Smooth muscle cell (in vitro differentiated cells): ENCODE results near the gene PMPCA. TPM values are rescaled to one million over a fixed set of nuclear protein-coding genes. Genes with fewer than 3 reads are reported as not detected.
A peak's percentile ranks its signal among the peaks of the same experiment; 100 is the strongest.

ENCODE experiments used
- DNase-seq: peaks from one replicate; lab custom pipeline; 2025; ENCODE audit not compliant: unreplicated experiment; lab: John Stamatoyannopoulos, UW
- H2AFZ ChIP-seq: fragments of 200-600 bp; sonication (generic); 2 replicates; pipeline ENCODE4 v1.6.0; 2016; ENCODE audit warnings: antibody characterized with exemption, low read depth, mild to moderate bottlenecking
- H3F3A ChIP-seq: fragments of 200-600 bp; sonication (generic); 2 replicates; pipeline ENCODE4 v1.6.0; 2017; ENCODE audit warnings: antibody characterized with exemption, low read depth
- H3K27ac ChIP-seq: fragments of 200-600 bp; sonication (generic); 2 replicates; pipeline ENCODE4 v1.5.1; 2016; ENCODE audit warnings: low read depth, mild to moderate bottlenecking
- H3K27me3 ChIP-seq: fragments of 200-600 bp; sonication (generic); 2 replicates; pipeline ENCODE4 v1.6.1; 2016; ENCODE audit warnings: low read depth, mild to moderate bottlenecking
- H3K36me3 ChIP-seq: fragments of 200-600 bp; sonication (generic); 2 replicates; pipeline ENCODE4 v1.5.1; 2016; ENCODE audit warnings: low read depth
- H3K4me1 ChIP-seq: fragments of 200-600 bp; sonication (generic); 2 replicates; pipeline ENCODE4 v1.5.1; 2016; ENCODE audit warnings: low read depth
- H3K4me2 ChIP-seq: fragments of 200-600 bp; sonication (generic); 2 replicates; pipeline ENCODE4 v1.6.0; 2016; ENCODE audit warnings: mild to moderate bottlenecking
- H3K4me3 ChIP-seq: fragments of 200-600 bp; sonication (generic); 2 replicates; pipeline ENCODE4 v1.5.1; 2016; ENCODE audit warnings: mild to moderate bottlenecking
- H3K79me2 ChIP-seq: fragments of 200-600 bp; sonication (generic); 2 replicates; pipeline ENCODE4 v1.6.0; 2016; ENCODE audit warnings: low read depth, mild to moderate bottlenecking
- H3K9ac ChIP-seq: fragments of 200-600 bp; sonication (generic); 2 replicates; pipeline ENCODE4 v1.6.0; 2016; ENCODE audit warnings: low read depth
- H3K9me3 ChIP-seq: fragments of 200-600 bp; sonication (generic); replicated peaks from 2 replicates; pipeline ENCODE4 v1.5.1; 2016; ENCODE audit warnings: low read depth
- H4K20me1 ChIP-seq: fragments of 200-600 bp; sonication (generic); 2 replicates; pipeline ENCODE4 v1.6.0; 2016; ENCODE audit warnings: low read depth
- WGBS: methylation state at CpG from one replicate; pipeline ENCODE4 v1.1.7; 2016; ENCODE audit warnings: low lambda C conversion rate; 5-methylcytosine and 5-hydroxymethylcytosine counted together
- polyA plus RNA-seq: library from polyadenylated mRNA; unstranded; fragments of >200 nt; fragmentation: Nextera tagmentation; extraction: Ambion mirVana; gene quantifications from 2 replicates; pipeline ENCODE4 v1.2.1, GENCODE V29; 2016
- total RNA-seq: library from RNA; depleted of rRNA; stranded (reverse); fragments of >200 nt; gene quantifications from 2 replicates; pipeline ENCODE4 v1.2.3, GENCODE V29; 2014
- TF ChIP-seq, protein P1 (sequence below): fragments of 200-600 bp; sonication (generic); IDR thresholded peaks from 2 replicates; pipeline ENCODE4 v1.5.1; 2017; ENCODE audit warnings: borderline replicate concordance, mild to moderate bottlenecking, antibody characterized with exemption; ENCODE audit not compliant: insufficient read depth, poor library complexity, severe bottlenecking

PMPCA gene, protein sequence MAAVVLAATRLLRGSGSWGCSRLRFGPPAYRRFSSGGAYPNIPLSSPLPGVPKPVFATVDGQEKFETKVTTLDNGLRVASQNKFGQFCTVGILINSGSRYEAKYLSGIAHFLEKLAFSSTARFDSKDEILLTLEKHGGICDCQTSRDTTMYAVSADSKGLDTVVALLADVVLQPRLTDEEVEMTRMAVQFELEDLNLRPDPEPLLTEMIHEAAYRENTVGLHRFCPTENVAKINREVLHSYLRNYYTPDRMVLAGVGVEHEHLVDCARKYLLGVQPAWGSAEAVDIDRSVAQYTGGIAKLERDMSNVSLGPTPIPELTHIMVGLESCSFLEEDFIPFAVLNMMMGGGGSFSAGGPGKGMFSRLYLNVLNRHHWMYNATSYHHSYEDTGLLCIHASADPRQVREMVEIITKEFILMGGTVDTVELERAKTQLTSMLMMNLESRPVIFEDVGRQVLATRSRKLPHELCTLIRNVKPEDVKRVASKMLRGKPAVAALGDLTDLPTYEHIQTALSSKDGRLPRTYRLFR
- total RNA-seq (39.1 and 39.8 TPM in 2 replicates), polyA plus RNA-seq (73.0 and 75.7 TPM in 2 replicates)

DNA sequence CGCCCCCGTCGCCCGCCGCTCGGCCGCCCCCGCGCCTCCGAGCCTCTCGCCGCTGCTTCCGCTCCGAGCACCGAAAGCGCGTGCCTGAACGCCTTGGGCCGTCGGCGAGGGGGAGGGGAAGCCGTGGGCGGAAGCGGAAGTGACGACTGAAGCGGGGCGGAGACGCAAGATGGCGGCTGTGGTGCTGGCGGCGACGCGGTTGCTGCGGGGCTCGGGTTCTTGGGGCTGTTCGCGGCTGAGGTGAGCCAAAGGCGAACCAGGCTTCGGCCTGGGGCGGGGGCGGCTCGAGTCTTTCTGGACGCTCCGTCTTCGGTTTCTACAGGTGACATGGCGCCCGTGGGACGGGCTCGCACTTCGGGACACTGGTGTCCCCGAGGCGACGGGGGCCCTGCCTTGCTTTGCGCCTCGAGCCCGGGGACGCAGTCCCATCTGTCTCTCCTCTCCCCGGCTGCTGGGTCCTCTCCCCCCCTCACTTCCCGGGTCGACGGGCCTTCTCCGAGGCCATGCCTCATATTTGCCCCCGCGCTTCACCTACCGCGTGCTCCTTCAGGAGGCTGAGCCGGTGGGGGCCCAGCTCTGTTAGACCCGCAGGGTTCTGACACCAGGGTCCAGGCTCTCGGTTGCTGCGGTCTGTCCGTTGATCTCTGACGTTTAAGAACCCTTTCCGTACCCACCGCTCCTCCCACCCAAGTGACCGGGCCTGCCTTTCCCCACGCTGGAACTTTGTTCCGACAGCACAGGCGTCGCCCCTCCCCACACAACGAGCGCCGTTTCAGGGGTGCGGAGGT lies at the start of gene PMPCA, which contains the start of gene ENTR1:
Gene PMPCA, plus strand, starts transcription at position 159 of the 788 bp plus-strand sequence. Its CDS starts 11 bp downstream, at position 170.
Gene ENTR1, minus strand, starts transcription at position 115 of the 788 bp plus-strand sequence. CDS start 217 bp downstream, outside the sequence.
- no peaks in the 10 kb centered on the region for H3F3A ChIP-seq
- peak within 1 kb of the TSS; percentile 96 for H3K4me3 ChIP-seq
- peak within 1 kb of the TSS; percentile 72 for H2AFZ ChIP-seq
- H3K4me1 ChIP-seq = peaks cover 17% of the 10 kb centered on the region
- TF ChIP-seq, protein P1, sequence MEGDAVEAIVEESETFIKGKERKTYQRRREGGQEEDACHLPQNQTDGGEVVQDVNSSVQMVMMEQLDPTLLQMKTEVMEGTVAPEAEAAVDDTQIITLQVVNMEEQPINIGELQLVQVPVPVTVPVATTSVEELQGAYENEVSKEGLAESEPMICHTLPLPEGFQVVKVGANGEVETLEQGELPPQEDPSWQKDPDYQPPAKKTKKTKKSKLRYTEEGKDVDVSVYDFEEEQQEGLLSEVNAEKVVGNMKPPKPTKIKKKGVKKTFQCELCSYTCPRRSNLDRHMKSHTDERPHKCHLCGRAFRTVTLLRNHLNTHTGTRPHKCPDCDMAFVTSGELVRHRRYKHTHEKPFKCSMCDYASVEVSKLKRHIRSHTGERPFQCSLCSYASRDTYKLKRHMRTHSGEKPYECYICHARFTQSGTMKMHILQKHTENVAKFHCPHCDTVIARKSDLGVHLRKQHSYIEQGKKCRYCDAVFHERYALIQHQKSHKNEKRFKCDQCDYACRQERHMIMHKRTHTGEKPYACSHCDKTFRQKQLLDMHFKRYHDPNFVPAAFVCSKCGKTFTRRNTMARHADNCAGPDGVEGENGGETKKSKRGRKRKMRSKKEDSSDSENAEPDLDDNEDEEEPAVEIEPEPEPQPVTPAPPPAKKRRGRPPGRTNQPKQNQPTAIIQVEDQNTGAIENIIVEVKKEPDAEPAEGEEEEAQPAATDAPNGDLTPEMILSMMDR = no peak
- H3K79me2 ChIP-seq = peaks cover 52% of the 10 kb centered on the region
- 2% methylated on average over 32 of the region's 83 CpGs for WGBS
- H4K20me1 ChIP-seq = peaks cover 39% of the 10 kb centered on the region
- peak within 1 kb of the TSS; percentile 91 for H3K27ac ChIP-seq
- peak within 1 kb of the TSS; percentile 98 for H3K4me2 ChIP-seq
- H3K27me3 ChIP-seq = no peaks in the 10 kb centered on the region
- peaks cover 3% of the 10 kb centered on the region for H3K36me3 ChIP-seq
- H3K9ac ChIP-seq = peak within 1 kb of the TSS; percentile 98
- H3K9me3 ChIP-seq = no peaks in the 10 kb centered on the region
- DNase-seq = peak; percentile 76

DNA sequence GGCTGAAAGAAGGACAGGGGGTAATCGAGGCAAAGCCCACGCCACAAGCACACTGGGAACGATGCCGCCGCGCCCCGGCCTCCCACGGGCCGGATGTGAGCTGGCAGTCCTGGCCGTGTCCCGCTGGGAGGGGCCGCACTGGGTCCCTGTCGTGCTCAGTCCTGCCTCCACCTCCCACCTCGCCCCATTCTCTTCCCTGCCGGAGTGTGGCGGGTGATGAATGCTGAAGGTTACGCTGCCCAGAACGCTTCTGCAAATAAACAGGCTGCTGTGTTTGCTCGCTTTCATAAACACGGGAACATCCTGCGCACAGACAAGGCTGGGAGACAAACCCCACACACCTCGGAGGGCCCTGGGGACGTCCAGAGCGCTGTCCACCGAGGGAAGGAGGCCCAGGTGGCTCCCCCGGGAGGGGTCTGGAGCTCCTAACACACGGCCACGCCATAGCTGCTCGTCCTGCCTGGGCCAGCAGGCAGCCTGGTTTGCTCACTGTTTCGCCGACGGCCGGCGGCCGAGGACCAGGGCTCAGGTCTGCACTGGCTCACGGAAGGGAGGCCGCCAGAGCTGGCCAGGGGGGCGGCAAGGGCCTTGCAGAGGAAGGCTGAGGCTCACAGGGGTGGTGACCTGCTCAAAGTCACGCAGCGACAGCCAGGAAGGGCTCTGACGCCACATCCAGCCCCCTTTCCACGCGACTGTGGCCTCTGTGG lies 49.3 kb upstream of the PMPCA start:
- WGBS = 73% methylated on average over 43 of the region's 43 CpGs
- no peaks in the 10 kb centered on the region for H3K27me3 ChIP-seq
- H3K4me2 ChIP-seq = no peak overlapping the region
- H3K27ac ChIP-seq = peak overlapping the region; percentile 42
- peaks cover 7% of the 10 kb centered on the region for H4K20me1 ChIP-seq
- H3K36me3 ChIP-seq = no peaks in the 10 kb centered on the region
- no peaks in the 10 kb centered on the region for H3K4me1 ChIP-seq
- TF ChIP-seq, protein P1 = no peak
- H3K9ac ChIP-seq = no peak overlapping the region
- H3F3A ChIP-seq = no peaks in the 10 kb centered on the region
- no peaks in the 10 kb centered on the region for H3K79me2 ChIP-seq
- no peak overlapping the region for H3K4me3 ChIP-seq
- H2AFZ ChIP-seq = no peak overlapping the region
- DNase-seq = no peak
- no peaks in the 10 kb centered on the region for H3K9me3 ChIP-seq

DNA sequence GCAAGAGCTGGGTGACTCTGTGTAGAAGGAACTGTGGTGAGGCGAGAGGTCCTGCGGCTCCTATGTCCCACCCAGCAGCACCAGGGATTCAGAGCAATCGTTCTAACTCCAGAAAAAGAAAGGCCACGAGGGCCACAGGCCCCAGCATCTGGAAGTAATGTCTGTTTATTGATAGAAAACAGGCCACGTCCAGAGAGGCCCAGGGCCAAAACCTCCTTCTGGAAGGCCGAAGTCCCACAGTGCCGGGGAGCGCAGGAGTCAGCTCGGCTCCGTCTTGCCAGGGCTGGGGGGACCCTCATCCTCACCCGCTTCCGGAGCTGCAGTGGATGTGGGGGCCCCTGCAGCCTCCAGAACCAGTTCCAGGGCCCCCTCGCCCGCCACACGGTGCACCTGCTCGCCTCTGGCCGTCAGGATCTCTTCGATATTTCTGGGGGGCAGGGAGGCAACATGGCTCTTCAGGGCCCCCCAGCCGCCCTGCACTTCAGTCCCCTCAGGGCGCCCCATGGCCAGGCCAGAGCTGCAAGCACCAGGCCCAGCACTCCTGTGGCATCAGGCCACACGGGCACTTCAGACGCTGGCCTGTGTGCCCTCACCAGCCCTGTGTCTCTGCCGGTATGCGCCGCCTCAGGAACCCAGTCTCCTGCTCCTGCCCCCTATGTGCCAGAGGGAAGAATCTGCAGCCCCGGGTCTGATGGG lies 48.6 kb upstream of the PMPCA start:
- H3K9ac ChIP-seq = no peak overlapping the region
- no peaks in the 10 kb centered on the region for H3K36me3 ChIP-seq
- peaks cover 7% of the 10 kb centered on the region for H4K20me1 ChIP-seq
- H3K27ac ChIP-seq = no peak overlapping the region
- DNase-seq = no peak
- H3K4me1 ChIP-seq = no peaks in the 10 kb centered on the region
- no peaks in the 10 kb centered on the region for H3F3A ChIP-seq
- H3K4me2 ChIP-seq = no peak overlapping the region
- H3K27me3 ChIP-seq = no peaks in the 10 kb centered on the region
- TF ChIP-seq, protein P1 = no peak
- no peaks in the 10 kb centered on the region for H3K9me3 ChIP-seq
- H2AFZ ChIP-seq = no peak overlapping the region
- H3K79me2 ChIP-seq = no peaks in the 10 kb centered on the region
- H3K4me3 ChIP-seq = no peak overlapping the region
- WGBS = 84% methylated on average over 26 of the region's 26 CpGs
